Ovary (tissue), 9 donors: ENCODE data around the gene STIMATE. TPM values are rescaled to one million over a fixed set of nuclear protein-coding genes. Genes with fewer than 3 reads are reported as not detected.

Experiments
- DNase-seq, 5 donors: peaks; one replicate each; pipeline ENCODE4 v3.0.0-alpha.2; 2019 to 2020
- H3K27ac ChIP-seq, 2 donors: fragments of 200-600 bp; one replicate each; pipeline versions ENCODE4 v1.5.1 to v1.8.0; 2019 to 2022
- H3K27me3 ChIP-seq: fragments of 200-600 bp; one replicate; pipeline ENCODE4 v1.8.0; 2022
- H3K36me3 ChIP-seq: fragments of 200-600 bp; sonication (generic); one replicate; pipeline ENCODE4 v1.5.1; 2019
- H3K4me1 ChIP-seq: one replicate; pipeline ENCODE4 v1.8.1; 2013; ENCODE audit warnings: mild to moderate bottlenecking, moderate library complexity; ENCODE audit not compliant: insufficient read depth
- H3K4me3 ChIP-seq: fragments of 200-600 bp; sonication (generic); one replicate; pipeline ENCODE4 v1.5.1; 2017
- H3K9me3 ChIP-seq, 2 donors: fragments of 200-600 bp in 1 of 2; sonication (generic) in 1 of 2; one replicate each; pipeline versions ENCODE4 v1.5.1 to v1.8.1; 2013 to 2019; ENCODE audit warnings: mild to moderate bottlenecking in 1 of 2, moderate library complexity in 1 of 2
- EP300 ChIP-seq: sonication (generic); formaldehyde crosslinking; IDR thresholded peaks from one replicate; pipeline ENCODE4 v1.6.1; 2017; ENCODE audit warnings: antibody characterized with exemption
- POLR2A ChIP-seq: fragments of 450-650 bp; IDR thresholded peaks from one replicate; pipeline ENCODE4 v1.6.1; 2017; ENCODE audit warnings: antibody characterized with exemption, mild to moderate bottlenecking, moderate library complexity
- WGBS, 3 donors: extraction: QIAGEN DNeasy Blood & Tissue Kit in 1 of 3; methylation state at CpG; one replicate each; pipeline versions ENCODE4 v1.1.5 to v1.1.7; 2013 to 2017; 5-methylcytosine and 5-hydroxymethylcytosine counted together
- intact Hi-C, 4 donors: fragments of 100-400 bp; cut with DNase I; formaldehyde crosslinking; loops; one replicate each; pipeline versions ENCODE4 v1.11.0 to v1.15.1; 2022 to 2023
- polyA plus RNA-seq, 2 donors: library from polyadenylated mRNA; stranded (reverse); fragments of 200-250 nt in 1 of 2; fragments of 350-450 nt in 1 of 2; fragmentation: Illumina TruSeq in 1 of 2; extraction: RNeasy Lipid Tissue Mini Kit (QIAGEN cat#74804) in 1 of 2; gene quantifications; one replicate each; pipeline ENCODE4 v1.2.3, GENCODE V29; 2013 to 2014
- total RNA-seq, 7 donors: library from RNA; depleted of rRNA in 2 of 7; stranded (reverse); fragments of >200 nt in 2 of 7; fragmentation: NEBNext Ultra II Directional in 3 of 7; extraction: Animal tissue kit (Norgen Biotek cat#: 25700) in 3 of 7; gene quantifications; one replicate each; pipeline versions ENCODE4 v1.1.0 to v1.2.4, GENCODE V29; 2016 to 2023
- TF ChIP-seq, protein P1 (sequence below), 3 donors: fragments of 450-650 bp in 2 of 3; fragments of 200-600 bp in 1 of 3; IDR thresholded peaks; one replicate each; pipeline versions ENCODE4 v1.5.1 to v1.8.0; 2016 to 2022; ENCODE audit warnings: antibody characterized with exemption in 3 of 3, mild to moderate bottlenecking in 1 of 3
- donor health status: DM: no; HTN: no; CAD: no; lungs with moderate emphysema.
- donor health status: DM: no; HTN: no; CAD: no.
- donor health status: Bipolar disorder and iron deficiency.
- donor health status: DM: yes; HTN: yes; CAD: no.
- donor health status: DM: no; HTN: no; CAD: no.
- donor health status: DM: yes; HTN: yes; CAD: no.

Gene STIMATE
- total and polyA plus RNA-seq, 9 donors, result 7.4 to 29.9 (median 17.1) TPM

DNA sequence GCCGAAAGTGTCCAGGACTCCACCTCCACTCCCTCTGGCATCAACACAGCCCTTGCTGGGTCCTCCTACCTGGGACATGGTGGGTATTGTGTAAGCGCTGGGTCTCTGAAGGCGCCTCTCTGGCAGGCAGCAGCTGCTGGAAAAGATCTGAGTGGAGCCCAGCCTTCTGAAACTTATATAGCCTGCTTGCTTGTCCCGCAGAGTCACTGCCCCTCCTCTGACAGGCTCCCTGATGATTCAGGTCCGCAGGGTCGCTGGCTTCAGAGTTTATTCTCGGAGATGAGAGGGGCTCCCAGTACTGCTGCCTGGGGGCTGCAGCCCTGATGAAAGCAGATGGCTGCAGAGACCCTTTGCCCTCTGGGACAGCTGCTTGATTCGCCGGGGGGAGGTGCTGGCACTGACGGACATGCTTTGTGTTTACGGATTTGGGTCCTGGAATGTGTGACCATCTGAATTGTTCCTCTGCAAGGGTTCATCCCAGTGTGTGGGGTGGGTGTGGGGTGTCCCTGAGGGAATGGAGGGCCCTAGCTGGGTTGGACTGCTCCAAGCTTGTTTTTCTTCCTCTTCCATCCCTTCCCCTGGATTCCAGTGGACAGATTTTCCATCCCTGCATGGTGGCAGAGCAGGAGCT lies 62.4 kb downstream of the STIMATE start, which contains the start of gene MUSTN1:
TSS of gene MUSTN1 (minus strand) at position 149 of the 631 bp plus-strand sequence. CDS start at position 78, 71 bp downstream.
- H3K9me3 ChIP-seq, result no peaks in the 10 kb centered on the region
- no peaks in the 10 kb centered on the region for H3K27me3 ChIP-seq
- H3K4me3 ChIP-seq, result no peak within 1 kb of the TSS
- peak in 2 of 5 donors; percentile 30 to 46 for DNase-seq
- H3K4me1 ChIP-seq, result peaks cover 7% of the 10 kb centered on the region
- H3K27ac ChIP-seq, result no peak within 1 kb of the TSS
- TF ChIP-seq POLR2A (no peak), EP300 (no peak)
- TF ChIP-seq, protein P1, sequence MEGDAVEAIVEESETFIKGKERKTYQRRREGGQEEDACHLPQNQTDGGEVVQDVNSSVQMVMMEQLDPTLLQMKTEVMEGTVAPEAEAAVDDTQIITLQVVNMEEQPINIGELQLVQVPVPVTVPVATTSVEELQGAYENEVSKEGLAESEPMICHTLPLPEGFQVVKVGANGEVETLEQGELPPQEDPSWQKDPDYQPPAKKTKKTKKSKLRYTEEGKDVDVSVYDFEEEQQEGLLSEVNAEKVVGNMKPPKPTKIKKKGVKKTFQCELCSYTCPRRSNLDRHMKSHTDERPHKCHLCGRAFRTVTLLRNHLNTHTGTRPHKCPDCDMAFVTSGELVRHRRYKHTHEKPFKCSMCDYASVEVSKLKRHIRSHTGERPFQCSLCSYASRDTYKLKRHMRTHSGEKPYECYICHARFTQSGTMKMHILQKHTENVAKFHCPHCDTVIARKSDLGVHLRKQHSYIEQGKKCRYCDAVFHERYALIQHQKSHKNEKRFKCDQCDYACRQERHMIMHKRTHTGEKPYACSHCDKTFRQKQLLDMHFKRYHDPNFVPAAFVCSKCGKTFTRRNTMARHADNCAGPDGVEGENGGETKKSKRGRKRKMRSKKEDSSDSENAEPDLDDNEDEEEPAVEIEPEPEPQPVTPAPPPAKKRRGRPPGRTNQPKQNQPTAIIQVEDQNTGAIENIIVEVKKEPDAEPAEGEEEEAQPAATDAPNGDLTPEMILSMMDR (IDR thresholded peaks at IDR 0.05), result no peak
- intact Hi-C loops, result no loop called here
- no peaks in the 10 kb centered on the region for H3K36me3 ChIP-seq
- 25 to 33% (median 25%) methylated on average over 11 of the region's 11 CpGs for WGBS, 3 donors

DNA sequence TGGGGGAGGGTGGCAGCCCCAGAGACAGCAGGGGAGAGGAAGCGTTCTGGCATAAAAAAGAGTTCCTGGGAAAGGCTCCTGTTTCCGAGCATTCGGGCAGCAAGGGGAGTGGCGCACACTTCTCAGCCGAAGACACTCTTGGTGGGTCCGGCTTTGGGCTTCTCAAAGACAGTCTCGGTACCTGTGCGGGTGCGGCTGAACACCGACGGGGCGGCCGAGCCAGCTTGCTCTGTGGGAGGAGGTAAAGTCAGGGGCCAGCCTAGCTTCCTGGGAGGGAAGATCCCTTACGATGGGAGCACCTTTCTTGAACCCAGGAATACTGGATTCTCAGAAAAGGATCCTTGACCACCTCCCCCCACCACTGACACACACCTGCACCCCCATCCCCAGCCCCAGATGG lies 64.1 kb downstream of the STIMATE start:
- Histone ChIP-seq H3K4me3 (no peak overlapping the region), H3K36me3 (no peaks in the 10 kb centered on the region), H3K27me3 (no peaks in the 10 kb centered on the region), H3K4me1 (peaks cover 7% of the 10 kb centered on the region), H3K9me3 (no peaks in the 10 kb centered on the region), H3K27ac (no peak overlapping the region)
- no peak for DNase-seq
- 91 to 93% (median 91%) methylated on average over 14 of the region's 14 CpGs for WGBS, 3 donors
- intact Hi-C loops, result no loop called here
- TF ChIP-seq, protein P1 (IDR thresholded peaks at IDR 0.05), result no peak
- TF ChIP-seq EP300 (no peak), POLR2A (no peak)

DNA sequence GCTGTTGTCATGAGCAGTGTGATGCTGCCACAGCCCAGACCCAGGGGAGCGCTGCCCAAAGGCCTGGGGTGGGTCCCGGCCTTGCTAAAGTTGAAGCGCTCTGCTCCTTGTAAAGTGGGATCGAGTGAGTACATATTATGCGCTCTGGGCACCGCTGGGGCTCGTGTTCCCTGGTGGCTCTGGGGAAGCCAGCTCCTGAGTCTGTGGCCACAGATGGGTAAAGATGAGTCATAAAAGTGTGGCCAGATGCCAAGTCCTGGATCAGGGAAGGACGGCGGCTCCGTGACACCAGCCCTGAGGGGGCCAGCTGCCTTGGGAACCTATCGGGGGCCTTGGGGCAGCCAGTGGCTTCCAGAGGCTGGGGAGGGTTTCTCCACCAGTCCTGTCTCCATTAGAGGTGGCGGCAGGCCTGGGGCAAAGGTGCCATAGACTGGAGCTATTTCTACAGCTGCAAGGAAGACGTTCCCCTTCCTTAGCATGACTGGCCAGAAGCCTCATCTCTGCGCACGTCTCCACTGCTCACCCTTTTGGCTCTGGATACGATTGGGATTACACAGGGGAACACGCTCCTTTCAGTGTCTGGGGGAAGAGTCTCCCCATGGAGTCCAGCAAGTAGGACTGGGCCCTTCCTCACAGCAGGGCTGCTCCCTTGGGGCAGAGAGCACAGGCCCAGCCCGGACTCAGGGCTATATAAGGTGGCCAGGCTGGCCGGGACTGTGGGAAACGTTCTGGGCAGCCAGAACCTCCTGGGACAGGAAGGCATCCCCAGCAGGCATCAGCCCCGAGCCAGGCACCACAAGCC lies 65.6 kb downstream of the STIMATE start:
- intact Hi-C loops, result no loop called here
- TF ChIP-seq POLR2A, result no peak
- TF ChIP-seq, protein P1 (IDR thresholded peaks at IDR 0.05), result no peak
- no peak for TF ChIP-seq EP300
- peak overlapping the region in 1 of 2 donors; percentile 21 for H3K27ac ChIP-seq
- H3K9me3 ChIP-seq, result no peaks in the 10 kb centered on the region
- DNase-seq, result peak in 4 of 5 donors; percentile 40 to 64 (median 47)
- H3K27me3 ChIP-seq, result no peaks in the 10 kb centered on the region
- H3K36me3 ChIP-seq, result no peaks in the 10 kb centered on the region
- peaks cover 7% of the 10 kb centered on the region for H3K4me1 ChIP-seq
- H3K4me3 ChIP-seq, result no peak overlapping the region
- WGBS, 3 donors, result 47 to 57% (median 51%) methylated on average over 21 of the region's 21 CpGs

DNA sequence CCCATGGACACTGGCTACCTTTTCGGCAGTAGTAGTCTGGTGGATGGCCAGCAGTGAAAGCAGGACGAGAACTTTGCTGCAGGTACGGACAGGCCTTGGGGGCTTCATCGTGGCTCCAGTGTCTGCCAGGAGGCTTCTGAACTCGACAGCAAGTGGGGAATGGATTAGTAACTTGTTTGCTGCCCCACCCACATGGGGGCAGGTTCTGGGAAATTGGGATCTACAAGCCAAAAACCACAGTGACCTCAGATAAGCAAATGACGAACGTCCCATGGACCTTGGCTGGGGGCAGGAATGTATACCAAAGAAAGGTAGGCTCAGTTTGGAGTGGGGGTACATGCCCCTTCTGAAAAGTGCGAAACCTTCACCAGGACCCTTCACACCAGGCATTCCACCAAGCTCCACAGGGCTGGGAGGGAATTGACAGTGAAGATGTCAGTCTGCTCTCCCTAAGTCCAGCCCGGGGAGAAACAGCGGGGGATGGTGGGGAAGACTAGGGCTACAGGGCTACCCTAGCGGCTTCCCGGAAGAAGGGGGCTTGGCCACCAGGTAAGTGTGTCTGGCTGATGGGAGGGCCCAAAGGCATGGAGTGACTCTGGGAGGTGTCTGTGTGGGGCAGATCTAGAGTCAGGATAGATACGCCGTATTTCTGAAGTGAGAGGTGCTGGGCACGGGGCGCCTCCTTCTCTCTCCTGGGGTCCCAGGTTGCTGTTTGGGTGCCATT lies 66.7 kb downstream of the STIMATE start, which contains the start of gene ITIH4:
TSS of gene ITIH4 (minus strand) at position 138 of the 724 bp plus-strand sequence. CDS start at position 108, 30 bp downstream.
- Histone ChIP-seq H3K36me3 (no peaks in the 10 kb centered on the region), H3K27me3 (no peaks in the 10 kb centered on the region), H3K4me1 (peaks cover 7% of the 10 kb centered on the region), H3K9me3 (no peaks in the 10 kb centered on the region), H3K4me3 (no peak within 1 kb of the TSS), H3K27ac (peak within 1 kb of the TSS in 1 of 2 donors; percentile 21)
- WGBS, 3 donors, result 68 to 71% (median 68%) methylated on average over 16 of the region's 16 CpGs
- DNase-seq, result no peak
- intact Hi-C loops, result no loop called here
- TF ChIP-seq POLR2A (no peak), EP300 (no peak)
- TF ChIP-seq, protein P1 (IDR thresholded peaks at IDR 0.05), result no peak
